Lower leg skin (tissue), 4 donors: ENCODE results near the gene UBE2V1. TPM values are rescaled to one million over a fixed set of nuclear protein-coding genes. Genes with fewer than 3 reads are reported as not detected.
"Not testable (repeated sequence)": the region's sequence is repeated elsewhere in the genome, so short reads cannot be mapped to it uniquely, and the experiment has no call there.

Experiments used
- DNase-seq, 2 donors: peaks; one replicate each; pipeline ENCODE4 v3.0.0-alpha.2; 2019; ENCODE audit warnings: low spot score in 2 of 2
- H3K4me3 ChIP-seq: fragments of 200-600 bp; sonication (generic); 2 replicates; pipeline ENCODE4 v1.5.1; 2017; ENCODE audit warnings: mild to moderate bottlenecking, low read depth; ENCODE audit not compliant: poor library complexity, severe bottlenecking
- POLR2A ChIP-seq, 2 donors: fragments of 450-650 bp; IDR thresholded peaks; one replicate each; pipeline ENCODE4 v1.6.1; 2016 to 2017; ENCODE audit warnings: antibody characterized with exemption in 2 of 2, mild to moderate bottlenecking in 1 of 2, moderate library complexity in 1 of 2
- WGBS, 2 donors: methylation state at CpG; one replicate each; pipeline ENCODE4 v1.1.5; 2018; 5-methylcytosine and 5-hydroxymethylcytosine counted together
- intact Hi-C: fragments of 100-400 bp; cut with DNase I; formaldehyde crosslinking; loops from one replicate; pipeline ENCODE4 v1.15.0; 2023; ENCODE audit warnings: low total_unique reads
- total RNA-seq, 4 donors: library from RNA; depleted of rRNA; stranded (reverse); fragments of >200 nt; gene quantifications; one replicate each; pipeline ENCODE4 v1.1.0, GENCODE V29; 2016
- TF ChIP-seq, protein P1 (sequence below), 3 donors: fragments of 450-650 bp; IDR thresholded peaks; one replicate each; pipeline ENCODE4 v1.5.1; 2016; ENCODE audit warnings: antibody characterized with exemption in 3 of 3, mild to moderate bottlenecking in 3 of 3, moderate library complexity in 2 of 3

Gene UBE2V1
- total RNA-seq, result 100 to 1,000 TPM in 1 of 4 donors, 10 to 100 TPM in 3; 50.8 to 105 (median 75.6) TPM

GRCh38 chr20:50112512-50113419 lies at the start of gene UBE2V1:
TSS of gene UBE2V1 (minus strand) at chr20:50113150. CDS start at chr20:50113128, 22 bp downstream.
- 0 to 1% methylated on average over 30 to 37 of the region's 70 CpGs for WGBS, 2 donors
- H3K4me3 ChIP-seq, result peak within 1 kb of the TSS; percentile 96
- DNase-seq, result peak; percentile 88 to 98
- TF ChIP-seq, protein P1, sequence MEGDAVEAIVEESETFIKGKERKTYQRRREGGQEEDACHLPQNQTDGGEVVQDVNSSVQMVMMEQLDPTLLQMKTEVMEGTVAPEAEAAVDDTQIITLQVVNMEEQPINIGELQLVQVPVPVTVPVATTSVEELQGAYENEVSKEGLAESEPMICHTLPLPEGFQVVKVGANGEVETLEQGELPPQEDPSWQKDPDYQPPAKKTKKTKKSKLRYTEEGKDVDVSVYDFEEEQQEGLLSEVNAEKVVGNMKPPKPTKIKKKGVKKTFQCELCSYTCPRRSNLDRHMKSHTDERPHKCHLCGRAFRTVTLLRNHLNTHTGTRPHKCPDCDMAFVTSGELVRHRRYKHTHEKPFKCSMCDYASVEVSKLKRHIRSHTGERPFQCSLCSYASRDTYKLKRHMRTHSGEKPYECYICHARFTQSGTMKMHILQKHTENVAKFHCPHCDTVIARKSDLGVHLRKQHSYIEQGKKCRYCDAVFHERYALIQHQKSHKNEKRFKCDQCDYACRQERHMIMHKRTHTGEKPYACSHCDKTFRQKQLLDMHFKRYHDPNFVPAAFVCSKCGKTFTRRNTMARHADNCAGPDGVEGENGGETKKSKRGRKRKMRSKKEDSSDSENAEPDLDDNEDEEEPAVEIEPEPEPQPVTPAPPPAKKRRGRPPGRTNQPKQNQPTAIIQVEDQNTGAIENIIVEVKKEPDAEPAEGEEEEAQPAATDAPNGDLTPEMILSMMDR (IDR thresholded peaks at IDR 0.05), result no peak
- TF ChIP-seq POLR2A (IDR thresholded peaks at IDR 0.05), result peak in 1 of 2 donors; percentile 21
- intact Hi-C loops, result no loop called here

- WGBS, 2 donors, result 87 to 88% methylated on average over 7 of the region's 7 CpGs
- intact Hi-C loops, DNase-seq, H3K4me3 ChIP-seq: not testable (repeated sequence)
Observed at GRCh38 chr20:50161494-50161893, 48.5 kb upstream of the UBE2V1 start.

- peak in 1 of 2 donors; percentile 77 for TF ChIP-seq POLR2A (IDR thresholded peaks at IDR 0.05)
- TF ChIP-seq, protein P1 (IDR thresholded peaks at IDR 0.05), result no peak
- DNase-seq, result peak; percentile 82 to 97
- peak within 1 kb of the TSS; percentile 90 for H3K4me3 ChIP-seq
- 6 to 8% methylated on average over 20 to 32 of the region's 99 CpGs for WGBS, 2 donors
- intact Hi-C loops, result no loop called here
Observed at GRCh38 chr20:50153500-50154377, 40.8 kb upstream of the UBE2V1 start, which contains the start of gene PEDS1. TSS of gene PEDS1 (minus strand) at chr20:50153723. CDS start at chr20:50153637, 86 bp downstream.

GRCh38 chr20:50153153-50153499 lies 40.2 kb upstream of the UBE2V1 start:
- no peak for DNase-seq
- peak overlapping the region; percentile 90 for H3K4me3 ChIP-seq
- 0% methylated on average over 11 of the region's 18 CpGs for WGBS, 2 donors
- no peak for TF ChIP-seq POLR2A (IDR thresholded peaks at IDR 0.05)
- TF ChIP-seq, protein P1 (IDR thresholded peaks at IDR 0.05), result peak in 1 of 3 donors; percentile 8
- intact Hi-C loops, result no loop called here

- intact Hi-C loops, result no loop called here
- WGBS, 2 donors, result 5 to 6% methylated on average over 4 of the region's 4 CpGs
- TF ChIP-seq, protein P1 (IDR thresholded peaks at IDR 0.05), result no peak
- no peak for TF ChIP-seq POLR2A (IDR thresholded peaks at IDR 0.05)
- DNase-seq, result no peak
- peak overlapping the region; percentile 90 for H3K4me3 ChIP-seq
Observed at GRCh38 chr20:50152394-50153152, 39.6 kb upstream of the UBE2V1 start.
